Transverse colon (tissue), 4 donors: ENCODE measurements around the gene DDIT3. TPM values are rescaled to one million over a fixed set of nuclear protein-coding genes. Genes with fewer than 3 reads are reported as not detected.
A peak's percentile ranks its signal among the peaks of the same experiment; 100 is the strongest.

Source experiments
- DNase-seq: peaks from one replicate; pipeline ENCODE4 v3.0.0-alpha.2; 2019
- H3K27ac ChIP-seq, 4 donors: fragments of 200-600 bp; sonication (generic); 2 replicates each; pipeline ENCODE4 v1.5.1; 2016 to 2018; ENCODE audit warnings: inconsistent platforms in 4 of 4
- H3K27me3 ChIP-seq: fragments of 200-600 bp; sonication (generic); 2 replicates; pipeline ENCODE4 v1.5.1; 2017; ENCODE audit warnings: inconsistent platforms
- H3K36me3 ChIP-seq, 4 donors: fragments of 200-600 bp; sonication (generic); 2 replicates each; pipeline ENCODE4 v1.5.1; 2017 to 2019; ENCODE audit warnings: inconsistent platforms in 4 of 4
- H3K4me1 ChIP-seq, 4 donors: fragments of 200-600 bp; sonication (generic); 2 replicates each; pipeline ENCODE4 v1.5.1; 2017 to 2020; ENCODE audit warnings: inconsistent platforms in 4 of 4
- H3K4me3 ChIP-seq, 4 donors: fragments of 200-600 bp; sonication (generic); 1 replicate in 1 of 4; 2 replicates in 3 of 4; pipeline versions ENCODE4 v1.5.1 to v1.6.1; 2017 to 2019; ENCODE audit warnings: inconsistent platforms in 4 of 4
- H3K9me3 ChIP-seq, 2 donors: fragments of 200-600 bp; sonication (generic); 2 replicates each; pipeline ENCODE4 v1.5.1; 2017 to 2019; ENCODE audit warnings: inconsistent platforms in 2 of 2
- EP300 ChIP-seq: sonication (generic); formaldehyde crosslinking; IDR thresholded peaks from one replicate; pipeline ENCODE4 v1.6.1; 2017; ENCODE audit warnings: antibody characterized with exemption, low read depth
- POLR2A ChIP-seq: fragments of 450-650 bp; IDR thresholded peaks from one replicate; pipeline ENCODE4 v1.6.1; 2016; ENCODE audit warnings: antibody characterized with exemption, mild to moderate bottlenecking, moderate library complexity
- POLR2AphosphoS5 ChIP-seq, 3 donors: sonication (generic); formaldehyde crosslinking; IDR thresholded peaks; one replicate each; pipeline ENCODE4 v1.6.1; 2016; ENCODE audit warnings: antibody characterized with exemption in 3 of 3
- WGBS, 2 donors: methylation state at CpG; one replicate each; pipeline ENCODE4 v1.1.5; 2018; ENCODE audit warnings: low coverage in 1 of 2; 5-methylcytosine and 5-hydroxymethylcytosine counted together
- in situ Hi-C, 4 donors: fragments of 200-750 bp; cut with MboI; loops; one replicate each; pipeline versions ENCODE4 v1.15.0 to v1.15.1; 2017; ENCODE audit warnings: low sequenced_read_pairs in 3 of 4, low pct_ligation_motif_present in 1 of 4, low pct_unique_long_range_greater_than_20kb in 1 of 4
- intact Hi-C: fragments of 100-400 bp; cut with DNase I; formaldehyde crosslinking; loops from one replicate; pipeline ENCODE4 v1.15.1; 2023; ENCODE audit warnings: low total_unique reads
- total RNA-seq, 4 donors: library from RNA; depleted of rRNA; stranded (reverse); fragments of >200 nt; gene quantifications; one replicate each; pipeline ENCODE4 v1.1.0, GENCODE V29; 2016
- TF ChIP-seq, protein P1 (sequence below), 5 experiments: fragments of 200-600 bp in 3 of 5; fragments of 450-650 bp in 2 of 5; sonication (generic) in 3 of 5; IDR thresholded peaks; 1 replicate in 2 of 5; 2 replicates in 3 of 5; pipeline ENCODE4 v1.5.1; 2016 to 2017; ENCODE audit warnings: antibody characterized with exemption in 5 of 5, inconsistent platforms in 3 of 5, mild to moderate bottlenecking in 2 of 5, moderate library complexity in 1 of 5

The DDIT3 gene
- total RNA-seq, 4 donors from 2014 or later = 27.6 to 338 (median 67.6) TPM

DNA sequence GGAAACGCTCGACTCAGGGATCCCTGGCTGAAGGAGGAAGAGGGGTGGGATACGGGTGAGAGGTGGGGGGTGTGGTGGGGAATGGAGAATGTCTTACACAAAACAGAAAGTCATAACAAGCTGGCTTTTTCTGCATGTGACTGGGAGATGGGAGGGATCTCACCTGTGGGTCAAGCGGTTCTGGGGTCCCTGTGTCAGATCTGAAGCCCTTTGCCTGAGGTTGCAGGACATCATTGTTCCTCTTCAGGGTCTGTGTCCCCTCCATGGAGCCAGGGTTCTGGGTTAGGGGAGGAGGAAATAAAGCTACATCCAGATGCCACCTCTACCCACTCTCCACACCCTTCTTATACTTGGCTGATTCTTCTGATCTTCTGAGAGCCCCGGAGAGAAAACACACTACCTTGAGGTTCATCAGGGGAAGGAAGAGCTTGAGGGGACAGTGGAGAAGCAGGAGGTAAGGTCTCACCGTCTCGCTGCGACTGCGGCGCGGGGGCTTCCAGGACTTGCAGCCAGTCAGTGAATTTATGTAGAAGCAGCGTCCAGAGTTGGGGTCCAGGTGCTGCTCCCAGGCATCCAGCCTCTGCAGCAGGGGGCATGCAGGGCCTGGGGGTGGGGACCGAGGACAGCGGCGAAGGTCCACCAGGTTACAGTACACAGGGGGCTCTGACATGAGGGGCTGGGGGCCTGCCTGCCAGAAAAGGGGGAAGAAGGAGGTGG, 43.2 kb downstream of the DDIT3 start:
- peak overlapping the region; percentile 65 to 81 (median 78) for H3K27ac ChIP-seq
- H3K36me3 ChIP-seq = no peaks in the 10 kb centered on the region
- DNase-seq = no peak
- in situ Hi-C loops = no loop called here
- TF ChIP-seq EP300 = no peak
- TF ChIP-seq POLR2A = no peak
- TF ChIP-seq POLR2AphosphoS5 (IDR thresholded peaks at IDR 0.05) = no peak
- TF ChIP-seq, protein P1, sequence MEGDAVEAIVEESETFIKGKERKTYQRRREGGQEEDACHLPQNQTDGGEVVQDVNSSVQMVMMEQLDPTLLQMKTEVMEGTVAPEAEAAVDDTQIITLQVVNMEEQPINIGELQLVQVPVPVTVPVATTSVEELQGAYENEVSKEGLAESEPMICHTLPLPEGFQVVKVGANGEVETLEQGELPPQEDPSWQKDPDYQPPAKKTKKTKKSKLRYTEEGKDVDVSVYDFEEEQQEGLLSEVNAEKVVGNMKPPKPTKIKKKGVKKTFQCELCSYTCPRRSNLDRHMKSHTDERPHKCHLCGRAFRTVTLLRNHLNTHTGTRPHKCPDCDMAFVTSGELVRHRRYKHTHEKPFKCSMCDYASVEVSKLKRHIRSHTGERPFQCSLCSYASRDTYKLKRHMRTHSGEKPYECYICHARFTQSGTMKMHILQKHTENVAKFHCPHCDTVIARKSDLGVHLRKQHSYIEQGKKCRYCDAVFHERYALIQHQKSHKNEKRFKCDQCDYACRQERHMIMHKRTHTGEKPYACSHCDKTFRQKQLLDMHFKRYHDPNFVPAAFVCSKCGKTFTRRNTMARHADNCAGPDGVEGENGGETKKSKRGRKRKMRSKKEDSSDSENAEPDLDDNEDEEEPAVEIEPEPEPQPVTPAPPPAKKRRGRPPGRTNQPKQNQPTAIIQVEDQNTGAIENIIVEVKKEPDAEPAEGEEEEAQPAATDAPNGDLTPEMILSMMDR (IDR thresholded peaks at IDR 0.05) = no peak
- H3K4me1 ChIP-seq = peaks cover 15 to 33% (median 16%) of the 10 kb centered on the region in 4 donors
- WGBS, 2 donors = 61 to 70% methylated on average over 5 to 15 of the region's 15 CpGs
- intact Hi-C loops = loop anchor here (1.0 kb wide), 1 partner anchor 46 kb away; no protein-coding TSS in a partner anchor
- H3K4me3 ChIP-seq = peak overlapping the region in 2 of 4 donors; percentile 23 to 44
- peaks cover 87% of the 10 kb centered on the region for H3K27me3 ChIP-seq
- H3K9me3 ChIP-seq = no peaks in the 10 kb centered on the region

DNA sequence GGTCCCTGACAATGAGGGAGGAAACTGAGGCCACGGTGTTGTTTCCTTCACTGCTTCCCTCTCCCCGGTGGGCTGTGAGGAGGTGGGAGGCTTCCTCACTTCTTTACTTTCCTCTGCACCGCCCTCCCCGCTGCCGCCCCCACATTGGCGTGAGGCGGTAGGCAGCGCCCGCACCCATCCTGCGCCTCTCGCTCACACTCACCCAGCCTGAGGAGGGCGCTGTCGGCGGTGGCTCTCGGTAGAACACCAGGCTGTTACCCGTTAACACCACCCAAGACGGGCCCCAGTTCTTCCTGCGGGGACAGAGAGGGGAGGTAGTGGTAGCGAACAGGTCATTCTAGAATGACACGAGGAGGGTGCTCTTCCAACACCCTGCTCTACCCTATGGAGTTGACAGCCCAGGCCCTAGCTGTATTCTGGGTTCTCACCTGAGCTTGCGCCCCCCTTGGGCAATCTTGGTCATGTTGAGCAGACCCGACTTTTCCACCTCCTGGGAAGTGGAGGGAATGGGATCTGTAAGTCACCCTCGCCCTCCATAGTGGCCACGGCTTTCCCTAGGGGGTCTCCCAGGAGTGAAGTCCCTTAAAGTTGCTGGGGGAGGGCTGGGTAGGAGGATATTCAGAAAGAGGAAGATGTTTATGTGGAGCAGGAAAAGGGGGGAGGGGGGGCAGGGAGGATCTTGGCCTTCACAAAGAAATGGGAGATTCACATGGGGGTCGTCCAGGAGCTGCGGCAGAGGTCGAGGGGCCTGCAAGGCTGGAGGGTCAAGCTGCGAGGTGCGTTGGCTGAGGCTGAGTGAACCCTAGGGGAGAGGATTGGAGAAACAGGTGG, 43.9 kb downstream of the DDIT3 start:
- in situ Hi-C loops (no loop called here), intact Hi-C loops (loop anchor here (1.0 kb wide), 1 partner anchor 47 kb away; no protein-coding TSS in a partner anchor)
- Histone ChIP-seq H3K4me1 (peaks cover 15 to 37% (median 17%) of the 10 kb centered on the region in 4 donors), H3K9me3 (no peaks in the 10 kb centered on the region), H3K27ac (peak overlapping the region; percentile 65 to 81 (median 78)), H3K36me3 (no peaks in the 10 kb centered on the region), H3K4me3 (peak overlapping the region; percentile 1 to 44 (median 24)), H3K27me3 (peaks cover 86% of the 10 kb centered on the region)
- WGBS, 2 donors = 14 to 54% methylated on average over 5 to 28 of the region's 29 CpGs
- TF ChIP-seq EP300 (no peak), POLR2A (no peak)
- TF ChIP-seq, protein P1 (IDR thresholded peaks at IDR 0.05) = peak in 2 of 5 experiments; percentile 11 to 20
- peak; percentile 50 for DNase-seq

DNA sequence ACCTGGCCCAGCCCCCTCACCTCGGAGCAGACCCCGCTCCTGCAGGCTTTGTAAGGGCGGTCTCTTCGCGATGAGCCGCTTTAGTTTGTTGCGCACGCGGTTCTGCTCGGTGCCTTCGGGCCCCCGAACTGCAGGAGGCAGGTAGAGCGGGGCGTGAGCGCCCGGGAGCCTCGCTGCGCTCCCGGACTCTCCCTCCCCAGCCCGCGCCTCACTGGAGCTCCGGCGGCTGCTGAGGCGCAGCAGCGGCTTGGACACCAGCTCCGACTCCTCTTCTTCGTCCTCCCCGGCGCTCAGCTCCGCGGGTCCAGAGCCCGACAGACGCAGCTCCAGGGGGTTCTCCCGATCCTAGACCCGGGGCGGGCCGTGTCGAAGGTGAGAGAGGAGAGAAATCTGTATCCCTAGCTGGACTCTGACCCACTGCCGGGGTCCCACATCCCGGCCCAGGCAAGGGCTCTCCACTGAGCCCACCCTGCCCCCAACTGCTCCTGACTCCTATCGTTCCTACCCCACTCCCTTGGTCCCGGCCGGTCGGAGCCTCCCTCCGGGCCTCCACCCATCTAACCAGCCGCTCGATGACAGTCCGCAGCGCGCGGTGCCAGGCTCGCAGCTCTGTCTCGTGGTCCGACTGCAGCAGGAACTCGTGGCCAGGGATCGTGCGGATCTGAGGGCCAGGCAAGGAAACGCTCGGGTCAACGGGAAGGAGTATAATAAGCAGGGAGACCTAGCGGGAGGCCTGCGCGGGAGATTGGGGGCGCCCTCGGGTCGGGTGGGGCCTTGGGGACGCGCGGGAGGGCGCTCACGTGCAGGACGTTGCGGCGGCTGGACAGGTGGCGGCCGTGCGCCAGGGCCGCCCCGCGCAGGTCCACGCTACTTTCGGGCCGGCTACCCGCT, 44.8 kb downstream of the DDIT3 start:
- TF ChIP-seq EP300 (no peak), POLR2AphosphoS5 (IDR thresholded peaks at IDR 0.05) (no peak), POLR2A (no peak)
- TF ChIP-seq, protein P1 (IDR thresholded peaks at IDR 0.05) = no peak
- no peak for DNase-seq
- in situ Hi-C loops = no loop called here
- Histone ChIP-seq H3K27ac (no peak overlapping the region), H3K4me1 (peaks cover 15 to 41% (median 20%) of the 10 kb centered on the region in 4 donors), H3K4me3 (peak overlapping the region; percentile 1 to 44 (median 24)), H3K27me3 (peaks cover 78% of the 10 kb centered on the region), H3K36me3 (no peaks in the 10 kb centered on the region), H3K9me3 (no peaks in the 10 kb centered on the region)
- intact Hi-C loops = loop anchor here (1.0 kb wide), 1 partner anchor 48 kb away; no protein-coding TSS in a partner anchor
- 23% methylated on average over 75 of the region's 84 CpGs; no CpG with 5 or more reads in 1 of the 2 donors for WGBS, 2 donors
